Panc1 (cell line): ENCODE results near the gene DNAH6.

ENCODE experiments used
- CTCF ChIP-seq: fragments of 450-650 bp; IDR thresholded peaks from 2 replicates; pipeline ENCODE4 v1.5.1; 2017; ENCODE audit warnings: mild to moderate bottlenecking
- POLR2AphosphoS5 ChIP-seq: IDR thresholded peaks from 2 replicates; pipeline ENCODE4 v1.6.1; 2012; ENCODE audit warnings: mild to moderate bottlenecking, low read depth, low read length, moderate library complexity
- REST ChIP-seq, 2 experiments: IDR thresholded peaks; 2 replicates each; pipeline ENCODE4 v1.6.1; 2011 to 2012; ENCODE audit warnings: low read depth in 2 of 2, control low read depth in 1 of 2, low read length in 1 of 2, mild to moderate bottlenecking in 1 of 2, moderate library complexity in 1 of 2; ENCODE audit not compliant: insufficient read depth in 1 of 2
- SIN3A ChIP-seq: IDR thresholded peaks from 2 replicates; pipeline ENCODE4 v1.6.1; 2012; ENCODE audit warnings: low read depth, mild to moderate bottlenecking, low read length, moderate library complexity, borderline replicate concordance; ENCODE audit not compliant: insufficient read depth
- TCF7L2 ChIP-seq: IDR thresholded peaks from 2 replicates; pipeline ENCODE4 v1.6.1; 2011; ENCODE audit warnings: mild to moderate bottlenecking, low read depth, low read length, inconsistent platforms

- TF ChIP-seq SIN3A (no peak), CTCF (no peak), POLR2AphosphoS5 (no peak), TCF7L2 (no peak), REST (IDR thresholded peaks at IDR 0.05; ENCODE audit: insufficient read depth in 1 of 2, low read depth in 2 of 2, low read length in 1 of 2) (no peak)
Measured at GRCh38 chr2:84735389-84735788, 219.1 kb downstream of the DNAH6 start.
